ENCODE results near the gene PRKN. TPM values are rescaled to one million over a fixed set of nuclear protein-coding genes. Genes with fewer than 3 reads are reported as not detected.
"Not testable (repeated sequence)": the region's sequence is repeated elsewhere in the genome, so short reads cannot be mapped to it uniquely, and the experiment has no call there.

Gene PRKN
- total RNA-seq, 1 donor from 2014 or later = 1.3 TPM

DNA sequence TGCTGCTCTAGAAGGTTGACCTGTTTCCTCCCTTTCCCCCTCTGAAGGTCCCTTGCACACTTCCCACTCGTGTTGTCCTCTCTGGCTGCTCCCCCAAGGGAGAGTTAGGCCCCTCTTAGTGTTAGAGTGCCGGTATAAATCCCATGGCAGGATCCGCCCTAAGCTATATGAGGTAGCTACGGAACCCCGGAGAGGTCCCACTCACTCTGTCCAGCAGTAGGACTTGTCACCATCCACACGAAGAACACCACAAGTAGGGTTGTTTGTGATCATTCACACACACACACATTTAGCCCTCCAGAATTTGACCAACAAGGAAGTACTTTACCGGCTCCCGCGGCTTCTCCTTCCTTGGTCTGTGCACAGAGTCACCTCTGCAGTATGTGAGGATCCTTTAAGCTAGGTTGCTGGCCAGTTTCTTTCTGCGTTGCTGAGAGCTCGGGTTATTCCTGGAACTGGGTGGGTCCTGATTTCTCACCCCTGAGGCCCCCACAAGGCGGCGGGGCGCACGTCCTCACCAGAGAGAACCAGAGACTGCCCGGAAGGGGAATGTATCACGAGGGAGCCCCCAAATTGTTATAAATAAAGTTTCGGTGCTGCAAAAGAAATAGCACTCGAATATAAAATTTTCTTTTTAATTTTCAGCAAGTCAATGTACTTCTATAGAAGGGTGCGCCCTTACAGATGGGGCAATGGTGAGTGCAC is 1412.9 kb downstream of the PRKN start:
- H3K4me3 Mint-ChIP-seq (ENCODE audit: unreplicated experiment); H3K79me2 ChIP-seq (ENCODE audit: insufficient read depth, low read length); H3K4me3 ChIP-seq (ENCODE audit: insufficient read depth, low read depth, low read length); H3K36me3 ChIP-seq (ENCODE audit: insufficient read depth, low read length); H3K27ac Mint-ChIP-seq (ENCODE audit: unreplicated experiment); FAIRE-seq; H3K27me3 Mint-ChIP-seq (ENCODE audit: low read depth, unreplicated experiment); H3K9me3 ChIP-seq (ENCODE audit: insufficient read depth, low read depth, low read length); H3K36me3 Mint-ChIP-seq (ENCODE audit: low read depth, unreplicated experiment); DNase-seq (ENCODE audit: low read depth); H3K4me1 Mint-ChIP-seq (ENCODE audit: low read depth, unreplicated experiment); H3K4me2 ChIP-seq (ENCODE audit: low read length); H4K20me1 ChIP-seq (ENCODE audit: insufficient read depth, low read length); H2AFZ ChIP-seq (ENCODE audit: low read depth, low read length); H3K9me3 Mint-ChIP-seq (ENCODE audit: unreplicated experiment); H3K27ac ChIP-seq (ENCODE audit: low read depth, low read length); H3K9ac ChIP-seq (ENCODE audit: low read length); H3K4me1 ChIP-seq (ENCODE audit: insufficient read depth, low read length); H3K27me3 ChIP-seq (ENCODE audit: insufficient read depth, low read length): not testable (repeated sequence)

DNA sequence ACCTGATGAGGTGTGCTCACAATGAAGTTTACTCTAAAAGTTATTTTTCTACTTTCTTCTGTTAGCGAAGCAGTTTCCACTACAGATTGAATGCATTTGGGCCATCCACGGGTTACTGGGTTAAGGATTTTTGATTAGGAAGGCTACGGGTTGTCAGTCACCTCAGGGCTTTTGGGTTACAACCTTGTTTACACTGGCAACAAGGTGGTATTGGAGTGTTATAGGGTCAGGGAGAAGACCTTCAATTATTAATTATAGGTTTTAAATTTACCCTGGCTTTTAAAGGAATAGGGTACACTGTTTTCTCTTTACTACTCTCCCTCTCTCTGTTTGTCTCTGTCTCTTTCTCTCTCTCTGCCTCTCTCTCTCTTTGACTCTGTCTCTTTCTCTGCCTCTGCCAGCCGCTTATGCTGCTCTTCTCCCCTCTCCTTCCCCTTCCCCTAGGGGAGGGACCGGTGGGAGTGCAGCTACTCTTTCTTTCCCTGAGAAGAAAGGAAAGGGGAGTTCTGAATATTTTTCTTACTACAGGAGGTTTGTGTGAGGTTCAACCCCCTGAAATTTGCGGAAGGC is 1413.5 kb downstream of the PRKN start:
- no peaks in the 10 kb centered on the region for H3K4me1 ChIP-seq (ENCODE audit: insufficient read depth, low read length)
- no peak for TF ChIP-seq EZH2 (IDR thresholded peaks at IDR 0.05; ENCODE audit: insufficient read depth, low read length)
- TF ChIP-seq, protein P1, sequence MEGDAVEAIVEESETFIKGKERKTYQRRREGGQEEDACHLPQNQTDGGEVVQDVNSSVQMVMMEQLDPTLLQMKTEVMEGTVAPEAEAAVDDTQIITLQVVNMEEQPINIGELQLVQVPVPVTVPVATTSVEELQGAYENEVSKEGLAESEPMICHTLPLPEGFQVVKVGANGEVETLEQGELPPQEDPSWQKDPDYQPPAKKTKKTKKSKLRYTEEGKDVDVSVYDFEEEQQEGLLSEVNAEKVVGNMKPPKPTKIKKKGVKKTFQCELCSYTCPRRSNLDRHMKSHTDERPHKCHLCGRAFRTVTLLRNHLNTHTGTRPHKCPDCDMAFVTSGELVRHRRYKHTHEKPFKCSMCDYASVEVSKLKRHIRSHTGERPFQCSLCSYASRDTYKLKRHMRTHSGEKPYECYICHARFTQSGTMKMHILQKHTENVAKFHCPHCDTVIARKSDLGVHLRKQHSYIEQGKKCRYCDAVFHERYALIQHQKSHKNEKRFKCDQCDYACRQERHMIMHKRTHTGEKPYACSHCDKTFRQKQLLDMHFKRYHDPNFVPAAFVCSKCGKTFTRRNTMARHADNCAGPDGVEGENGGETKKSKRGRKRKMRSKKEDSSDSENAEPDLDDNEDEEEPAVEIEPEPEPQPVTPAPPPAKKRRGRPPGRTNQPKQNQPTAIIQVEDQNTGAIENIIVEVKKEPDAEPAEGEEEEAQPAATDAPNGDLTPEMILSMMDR (IDR thresholded peaks at IDR 0.05; ENCODE audit: insufficient read depth, low read depth, low read length) = no peak
- no peak overlapping the region for H3K4me3 ChIP-seq (ENCODE audit: insufficient read depth, low read depth, low read length)
- H3K4me2 ChIP-seq (ENCODE audit: low read length) = no peak overlapping the region
- no peak for FAIRE-seq
- Mint-ChIP-seq H3K9me3 (ENCODE audit: unreplicated experiment) (peaks cover 8% of the 10 kb centered on the region), H3K36me3 (ENCODE audit: low read depth, unreplicated experiment) (no peaks in the 10 kb centered on the region), H3K27ac (ENCODE audit: unreplicated experiment) (no peak overlapping the region), H3K4me1 (ENCODE audit: low read depth, unreplicated experiment) (no peaks in the 10 kb centered on the region), H3K4me3 (ENCODE audit: unreplicated experiment) (no peak overlapping the region), H3K27me3 (ENCODE audit: low read depth, unreplicated experiment) (no peaks in the 10 kb centered on the region)
- peaks cover 2% of the 10 kb centered on the region for H3K9me3 ChIP-seq (ENCODE audit: insufficient read depth, low read depth, low read length)
- no peaks in the 10 kb centered on the region for H3K36me3 ChIP-seq (ENCODE audit: insufficient read depth, low read length)
- H2AFZ ChIP-seq (ENCODE audit: low read depth, low read length) = no peak overlapping the region
- no peaks in the 10 kb centered on the region for H3K79me2 ChIP-seq (ENCODE audit: insufficient read depth, low read length)
- no peaks in the 10 kb centered on the region for H3K27me3 ChIP-seq (ENCODE audit: insufficient read depth, low read length)
- no peaks in the 10 kb centered on the region for H4K20me1 ChIP-seq (ENCODE audit: insufficient read depth, low read length)
- H3K9ac ChIP-seq (ENCODE audit: low read length) = no peak overlapping the region
- H3K27ac ChIP-seq (ENCODE audit: low read depth, low read length) = no peak overlapping the region
- no peak for DNase-seq (ENCODE audit: low read depth)

DNA sequence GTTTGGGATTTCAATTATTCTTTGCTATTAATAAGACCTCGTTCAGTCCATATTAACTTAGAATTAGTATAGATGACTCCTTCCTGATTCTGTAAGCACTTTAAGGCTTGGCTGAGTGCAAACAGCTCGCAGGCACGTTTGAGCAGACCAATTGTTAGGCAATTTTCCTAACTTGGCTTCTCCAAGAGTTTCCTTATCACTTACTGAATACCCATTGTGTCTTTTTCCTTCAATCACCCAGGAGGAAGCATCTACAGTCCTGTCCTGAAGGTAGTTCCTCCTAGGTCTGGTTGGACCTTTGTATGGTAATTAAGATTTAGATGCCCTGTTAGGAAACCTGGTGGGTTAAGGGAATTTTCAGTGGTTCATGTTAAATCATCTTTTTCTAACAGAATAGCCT is 1414.1 kb downstream of the PRKN start:
- not testable (repeated sequence) for FAIRE-seq; H3K4me1 ChIP-seq (ENCODE audit: insufficient read depth, low read length); H3K9ac ChIP-seq (ENCODE audit: low read length); DNase-seq (ENCODE audit: low read depth); H2AFZ ChIP-seq (ENCODE audit: low read depth, low read length); H3K27me3 Mint-ChIP-seq (ENCODE audit: low read depth, unreplicated experiment); H3K36me3 ChIP-seq (ENCODE audit: insufficient read depth, low read length); H3K4me3 ChIP-seq (ENCODE audit: insufficient read depth, low read depth, low read length); H3K27ac ChIP-seq (ENCODE audit: low read depth, low read length); H4K20me1 ChIP-seq (ENCODE audit: insufficient read depth, low read length); H3K36me3 Mint-ChIP-seq (ENCODE audit: low read depth, unreplicated experiment); H3K27ac Mint-ChIP-seq (ENCODE audit: unreplicated experiment); H3K4me2 ChIP-seq (ENCODE audit: low read length); H3K27me3 ChIP-seq (ENCODE audit: insufficient read depth, low read length); H3K4me3 Mint-ChIP-seq (ENCODE audit: unreplicated experiment); H3K9me3 Mint-ChIP-seq (ENCODE audit: unreplicated experiment); H3K79me2 ChIP-seq (ENCODE audit: insufficient read depth, low read length); H3K4me1 Mint-ChIP-seq (ENCODE audit: low read depth, unreplicated experiment); H3K9me3 ChIP-seq (ENCODE audit: insufficient read depth, low read depth, low read length)

DNA sequence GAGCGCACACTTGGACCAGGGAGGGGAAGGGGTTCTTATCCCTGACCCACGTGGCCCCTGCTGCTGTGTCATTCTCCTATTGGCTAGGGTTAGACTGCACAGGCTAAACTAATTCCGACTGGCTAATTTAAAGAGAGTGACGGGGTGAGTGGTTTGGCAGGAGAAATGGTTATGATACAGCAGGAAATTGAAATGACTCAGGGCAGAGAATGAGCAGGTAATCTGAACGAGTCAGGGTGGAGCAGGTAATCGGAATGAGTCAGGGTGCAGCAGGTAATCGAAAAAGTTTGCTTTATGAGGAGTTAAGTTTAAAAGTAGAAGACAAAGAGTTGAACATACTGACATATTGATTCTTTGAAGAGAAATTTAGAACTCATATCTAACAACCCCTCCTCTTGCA is 1417.8 kb downstream of the PRKN start:
- H3K4me2 ChIP-seq (ENCODE audit: low read length); H3K36me3 ChIP-seq (ENCODE audit: insufficient read depth, low read length); DNase-seq (ENCODE audit: low read depth); H3K9me3 Mint-ChIP-seq (ENCODE audit: unreplicated experiment); H3K4me1 Mint-ChIP-seq (ENCODE audit: low read depth, unreplicated experiment); H3K4me3 ChIP-seq (ENCODE audit: insufficient read depth, low read depth, low read length); H3K79me2 ChIP-seq (ENCODE audit: insufficient read depth, low read length); H3K27me3 Mint-ChIP-seq (ENCODE audit: low read depth, unreplicated experiment); H3K4me3 Mint-ChIP-seq (ENCODE audit: unreplicated experiment); H3K36me3 Mint-ChIP-seq (ENCODE audit: low read depth, unreplicated experiment); H4K20me1 ChIP-seq (ENCODE audit: insufficient read depth, low read length); H3K27me3 ChIP-seq (ENCODE audit: insufficient read depth, low read length); H3K27ac ChIP-seq (ENCODE audit: low read depth, low read length); H3K9me3 ChIP-seq (ENCODE audit: insufficient read depth, low read depth, low read length); H3K27ac Mint-ChIP-seq (ENCODE audit: unreplicated experiment); FAIRE-seq; H3K4me1 ChIP-seq (ENCODE audit: insufficient read depth, low read length); H3K9ac ChIP-seq (ENCODE audit: low read length); H2AFZ ChIP-seq (ENCODE audit: low read depth, low read length): not testable (repeated sequence)
